Endothelial cell of umbilical vein (primary cell): ENCODE data around the gene TANGO2.

Experiments
- CTCF ChIP-seq, 2 donors: IDR thresholded peaks; 1 replicate in 1 of 2; 2 replicates in 1 of 2; pipeline ENCODE4 v1.5.1; 2011; ENCODE audit warnings: low read length in 2 of 2, mild to moderate bottlenecking in 2 of 2, moderate library complexity in 2 of 2, control low read depth in 1 of 2, inconsistent platforms in 1 of 2, low read depth in 1 of 2; ENCODE audit not compliant: insufficient read depth in 1 of 2; ENCODE audit errors: extremely low read depth in 1 of 2
- EZH2 ChIP-seq: IDR thresholded peaks from 2 replicates; pipeline ENCODE4 v1.6.1; 2012; ENCODE audit warnings: borderline replicate concordance, low read depth, mild to moderate bottlenecking, moderate library complexity, low read length, inconsistent platforms; ENCODE audit not compliant: severe bottlenecking
- MAX ChIP-seq: IDR thresholded peaks from 2 replicates; pipeline ENCODE4 v1.6.1; 2011; ENCODE audit not compliant: insufficient read depth, insufficient read length
- POLR2A ChIP-seq: IDR thresholded peaks from 2 replicates; pipeline ENCODE4 v1.6.1; 2012; ENCODE audit warnings: low read depth, mild to moderate bottlenecking, control low read depth, low read length
- POLR2AphosphoS5 ChIP-seq: IDR thresholded peaks from 2 replicates; pipeline ENCODE4 v1.6.1; 2012; ENCODE audit warnings: low read depth, mild to moderate bottlenecking, control low read depth, low read length, moderate library complexity; ENCODE audit not compliant: insufficient read depth

DNA sequence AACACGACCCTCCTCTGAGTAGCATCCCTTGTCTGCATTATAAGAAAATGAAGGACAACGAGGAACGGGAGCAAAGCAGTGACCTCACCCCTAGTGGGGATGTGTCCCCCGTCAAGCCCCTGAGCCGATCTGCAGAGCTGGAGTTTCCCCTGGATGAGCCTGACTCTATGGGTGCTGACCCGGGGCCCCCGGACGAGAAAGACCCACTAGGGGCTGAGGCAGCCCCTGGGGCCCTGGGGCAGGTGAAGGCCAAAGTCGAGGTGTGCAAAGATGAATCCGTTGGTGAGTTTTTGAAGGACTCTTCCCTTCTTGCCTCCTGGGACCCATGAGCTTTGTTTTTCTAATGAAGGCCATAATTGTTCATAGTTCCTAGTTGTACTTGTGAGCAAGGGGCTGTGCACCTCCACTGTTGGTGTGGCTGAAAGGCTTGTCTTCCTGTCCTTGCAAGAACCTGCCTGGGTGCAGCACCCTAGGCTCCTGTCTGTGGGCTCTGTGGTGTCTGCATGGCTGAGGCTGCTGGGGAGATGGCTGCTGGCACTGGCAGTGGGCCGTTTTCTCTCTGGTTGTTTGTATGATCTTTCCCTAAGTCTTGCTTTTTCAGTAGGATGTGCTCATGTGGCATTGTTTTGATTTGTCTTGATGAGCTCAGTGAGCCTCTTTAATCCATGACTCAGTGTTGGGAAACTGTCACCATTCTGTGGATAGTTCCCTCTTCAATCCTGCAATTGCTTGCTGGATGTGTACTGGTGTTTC is 69.2 kb downstream of the TANGO2 start:
- TF ChIP-seq CTCF (IDR thresholded peaks at IDR 0.05; ENCODE audit: extremely low read depth in 1 of 2, insufficient read depth in 1 of 2, low read depth in 1 of 2, low read length in 2 of 2) = no peak
- TF ChIP-seq POLR2AphosphoS5 = no peak
- TF ChIP-seq EZH2 = no peak
- no peak for TF ChIP-seq POLR2A
- no peak for TF ChIP-seq MAX
